K562 (cell line): Measurements from ENCODE around the gene SLC25A45. TPM values are rescaled to one million over a fixed set of nuclear protein-coding genes. Genes with fewer than 3 reads are reported as not detected.
A peak's percentile ranks its signal among the peaks of the same experiment; 100 is the strongest.

Source experiments
- ETV1 ChIP-seq: fragments of 450-650 bp; conservative IDR thresholded peaks from 2 replicates; pipeline ENCODE4 v1.6.1; 2016; ENCODE audit warnings: missing genetic modification characterization, control low read depth, low read depth, missing compliant biosample characterization
- EZH2 ChIP-seq: IDR thresholded peaks from 2 replicates; pipeline ENCODE4 v1.6.1; 2012; ENCODE audit warnings: low read depth, mild to moderate bottlenecking, inconsistent platforms, low read length, borderline replicate concordance
- FOS ChIP-seq: IDR thresholded peaks from 3 replicates; pipeline ENCODE4 v1.6.1; 2011; ENCODE audit not compliant: insufficient read length; ENCODE audit errors: extremely low read depth
- HDAC2 ChIP-seq: fragments of 450-650 bp; IDR thresholded peaks from 2 replicates; pipeline ENCODE4 v1.6.1; 2016; ENCODE audit warnings: mild to moderate bottlenecking
- HSF4 ChIP-seq: fragments of 250-450 bp; sonication (Bioruptor Pico); IDR thresholded peaks from 2 replicates; pipeline ENCODE4 v2.1.2; 2022; ENCODE audit warnings: mild to moderate bottlenecking, moderate library complexity, borderline replicate concordance
- ID3 ChIP-seq, 2 experiments: fragments of 250-450 bp in 1 of 2; fragments of 450-650 bp in 1 of 2; sonication (Bioruptor Pico) in 1 of 2; IDR thresholded peaks; 2 replicates each; pipeline versions ENCODE4 v1.6.1 to v1.8.0; 2016 to 2021; ENCODE audit warnings: mild to moderate bottlenecking in 2 of 2, moderate library complexity in 2 of 2, missing compliant biosample characterization in 1 of 2, missing genetic modification characterization in 1 of 2
- KDM2B ChIP-seq: fragments of 250-450 bp; sonication (Bioruptor Pico); IDR thresholded peaks from 2 replicates; pipeline ENCODE4 v1.8.0; 2021; ENCODE audit warnings: mild to moderate bottlenecking, moderate library complexity
- KDM5B ChIP-seq: fragments of 200-600 bp; sonication (generic); IDR thresholded peaks from 2 replicates; pipeline ENCODE4 v1.6.1; 2012; ENCODE audit warnings: low read depth, mild to moderate bottlenecking, moderate library complexity, low read length, control low read depth, inconsistent platforms; ENCODE audit not compliant: insufficient replicate concordance
- PCBP1 ChIP-seq: fragments of 200-400 bp; formaldehyde crosslinking; IDR thresholded peaks from 2 replicates; pipeline ENCODE4 v1.6.1; 2018; ENCODE audit warnings: mild to moderate bottlenecking, low read depth, low read length; ENCODE audit not compliant: poor library complexity, severe bottlenecking
- RBM34 ChIP-seq: fragments of 200-400 bp; formaldehyde crosslinking; IDR thresholded peaks from 2 replicates; pipeline ENCODE4 v1.6.1; 2018; ENCODE audit warnings: low read length, borderline replicate concordance; ENCODE audit not compliant: insufficient read depth
- RNF2 ChIP-seq: sonication (generic); IDR thresholded peaks from 2 replicates; pipeline ENCODE4 v1.6.1; 2016
- SNIP1 ChIP-seq: fragments of 450-650 bp; IDR thresholded peaks from 2 replicates; pipeline ENCODE4 v1.7.1; 2017; ENCODE audit warnings: low read depth, mild to moderate bottlenecking
- TCF15 ChIP-seq: fragments of 250-450 bp; sonication (Bioruptor Pico); IDR thresholded peaks from 2 replicates; pipeline ENCODE4 v1.8.0; 2022; ENCODE audit warnings: moderate library complexity, mild to moderate bottlenecking, inconsistent platforms
- THRA ChIP-seq: fragments of 450-650 bp; IDR thresholded peaks from 2 replicates; pipeline ENCODE4 v1.6.1; 2017; ENCODE audit warnings: mild to moderate bottlenecking, moderate library complexity
- WHSC1 ChIP-seq: IDR thresholded peaks from one replicate; pipeline ENCODE4 v1.6.1; 2012; ENCODE audit warnings: low read length, control low read depth, inconsistent platforms
- ZKSCAN1 ChIP-seq: fragments of 150-350 bp; IDR thresholded peaks from 2 replicates; pipeline ENCODE4 v1.6.1; 2016; ENCODE audit warnings: low read depth, low read length
- ZNF318 ChIP-seq, 2 experiments: fragments of 450-650 bp; IDR thresholded peaks; 2 replicates each; pipeline ENCODE4 v1.6.1; 2016; ENCODE audit warnings: mild to moderate bottlenecking in 2 of 2, borderline replicate concordance in 1 of 2, low read depth in 1 of 2, moderate library complexity in 1 of 2
- polyA plus RNA-seq, 8 experiments: library from polyadenylated mRNA; depleted of rRNA in 4 of 8; stranded (reverse) in 5 of 8; unstranded in 3 of 8; fragments of >200 nt; fragmentation: Nextera tagmentation in 2 of 8; fragmentation: Illumina TruSeq in 1 of 8; extraction: Ambion mirVana in 2 of 8; extraction: Trizol in 1 of 8; gene quantifications; 2 replicates each; pipeline versions ENCODE4 v1.2.1 to v1.2.3, GENCODE V29; 2011 to 2014; ENCODE audit warnings: inconsistent platforms in 1 of 8, missing spikeins in 1 of 8
- total RNA-seq, 7 experiments: library from RNA; depleted of rRNA in 6 of 7; stranded (reverse); fragments of >200 nt in 6 of 7; fragmentation: Illumina TruSeq in 2 of 7; extraction: Trizol in 2 of 7; gene quantifications; 2 replicates each; pipeline versions ENCODE4 v1.2.1 to v1.2.3, GENCODE V29; 2011 to 2021; ENCODE audit warnings: low replicate concordance in 1 of 7

The SLC25A45 gene
- total and polyA plus RNA-seq, 9 of the 15 experiments (the other 6 are each of a cell fraction or from before 2014, with no cell fraction given), result 0.15 to 2.3 (median 0.68) TPM

GRCh38 chr11:65354265-65355012, 28.0 kb downstream of the SLC25A45 start, which contains the start of gene TIGD3 (continued):
- TF ChIP-seq ZNF318 (IDR thresholded peaks at IDR 0.05; ENCODE audit: borderline replicate concordance in 1 of 2, low read depth in 1 of 2) (no peak), RBM34 (no peak), PCBP1 (no peak), RNF2 (no peak), THRA (no peak), SNIP1 (no peak), HSF4 (no peak), HDAC2 (peak; percentile 62; the same call in 1 of the 2 replicates), KDM5B (peak; percentile 72), WHSC1 (no peak), ZKSCAN1 (no peak), TCF15 (no peak), ETV1 (tag) (no peak), KDM2B (no peak), FOS (peak; percentile 85), EZH2 (no peak), ID3 (CRISPR knock-in tag; IDR thresholded peaks at IDR 0.05) (no peak), ID3 (tag; IDR thresholded peaks at IDR 0.05) (no peak)
